Ovary (tissue), 3 donors: Measurements from ENCODE around the gene CFAP73.

ENCODE experiments used
- CTCF ChIP-seq, 3 donors: fragments of 450-650 bp in 2 of 3; fragments of 200-600 bp in 1 of 3; IDR thresholded peaks; one replicate each; pipeline versions ENCODE4 v1.5.1 to v1.8.0; 2016 to 2022; ENCODE audit warnings: antibody characterized with exemption in 3 of 3, mild to moderate bottlenecking in 1 of 3
- POLR2A ChIP-seq: fragments of 450-650 bp; IDR thresholded peaks from one replicate; pipeline ENCODE4 v1.6.1; 2017; ENCODE audit warnings: antibody characterized with exemption, mild to moderate bottlenecking, moderate library complexity
- donor health status: DM: no; HTN: no; CAD: no.

DNA sequence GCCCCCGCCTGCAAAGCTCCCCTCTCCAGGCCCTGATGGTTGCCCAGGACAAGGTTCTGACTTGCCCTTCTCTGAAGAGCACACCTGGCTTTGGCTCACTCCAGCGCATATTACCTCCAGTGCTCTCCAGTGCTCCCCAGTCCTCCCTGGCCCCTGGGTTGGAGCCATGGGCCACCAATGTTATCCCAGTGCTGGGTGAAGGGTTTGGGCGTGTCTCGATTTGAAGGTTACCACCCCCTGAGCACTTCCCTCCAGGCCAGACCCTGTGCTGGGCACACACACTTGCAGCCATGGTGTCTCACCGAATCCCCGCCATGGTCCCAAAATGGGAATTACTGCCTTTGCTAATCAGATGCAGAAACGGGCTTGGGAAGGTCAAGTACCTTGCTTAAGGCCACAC lies 47.1 kb downstream of the CFAP73 start:
- TF ChIP-seq POLR2A (no peak), CTCF (IDR thresholded peaks at IDR 0.05) (no peak)
